Measurements from ENCODE around the gene LDLR.
"Not testable (repeated sequence)": the region's sequence is repeated elsewhere in the genome, so short reads cannot be mapped to it uniquely, and the experiment has no call there.

The LDLR gene

DNA sequence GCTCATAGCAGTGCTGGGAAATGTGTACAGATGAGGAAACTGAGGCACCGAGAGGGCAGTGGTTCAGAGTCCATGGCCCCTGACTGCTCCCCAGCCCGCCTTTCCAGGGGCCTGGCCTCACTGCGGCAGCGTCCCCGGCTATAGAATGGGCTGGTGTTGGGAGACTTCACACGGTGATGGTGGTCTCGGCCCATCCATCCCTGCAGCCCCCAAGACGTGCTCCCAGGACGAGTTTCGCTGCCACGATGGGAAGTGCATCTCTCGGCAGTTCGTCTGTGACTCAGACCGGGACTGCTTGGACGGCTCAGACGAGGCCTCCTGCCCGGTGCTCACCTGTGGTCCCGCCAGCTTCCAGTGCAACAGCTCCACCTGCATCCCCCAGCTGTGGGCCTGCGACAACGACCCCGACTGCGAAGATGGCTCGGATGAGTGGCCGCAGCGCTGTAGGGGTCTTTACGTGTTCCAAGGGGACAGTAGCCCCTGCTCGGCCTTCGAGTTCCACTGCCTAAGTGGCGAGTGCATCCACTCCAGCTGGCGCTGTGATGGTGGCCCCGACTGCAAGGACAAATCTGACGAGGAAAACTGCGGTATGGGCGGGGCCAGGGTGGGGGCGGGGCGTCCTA, 15.9 kb downstream of the LDLR start:
- no peak for DNase-seq (ENCODE audit: low spot score)

DNA sequence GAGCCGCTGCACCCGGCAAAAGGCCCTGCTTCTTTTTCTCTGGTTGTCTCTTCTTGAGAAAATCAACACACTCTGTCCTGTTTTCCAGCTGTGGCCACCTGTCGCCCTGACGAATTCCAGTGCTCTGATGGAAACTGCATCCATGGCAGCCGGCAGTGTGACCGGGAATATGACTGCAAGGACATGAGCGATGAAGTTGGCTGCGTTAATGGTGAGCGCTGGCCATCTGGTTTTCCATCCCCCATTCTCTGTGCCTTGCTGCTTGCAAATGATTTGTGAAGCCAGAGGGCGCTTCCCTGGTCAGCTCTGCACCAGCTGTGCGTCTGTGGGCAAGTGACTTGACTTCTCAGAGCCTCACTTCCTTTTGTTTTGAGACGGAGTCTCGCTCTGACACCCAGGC, 17.2 kb downstream of the LDLR start:
- DNase-seq (ENCODE audit: low spot score): no peak

DNA sequence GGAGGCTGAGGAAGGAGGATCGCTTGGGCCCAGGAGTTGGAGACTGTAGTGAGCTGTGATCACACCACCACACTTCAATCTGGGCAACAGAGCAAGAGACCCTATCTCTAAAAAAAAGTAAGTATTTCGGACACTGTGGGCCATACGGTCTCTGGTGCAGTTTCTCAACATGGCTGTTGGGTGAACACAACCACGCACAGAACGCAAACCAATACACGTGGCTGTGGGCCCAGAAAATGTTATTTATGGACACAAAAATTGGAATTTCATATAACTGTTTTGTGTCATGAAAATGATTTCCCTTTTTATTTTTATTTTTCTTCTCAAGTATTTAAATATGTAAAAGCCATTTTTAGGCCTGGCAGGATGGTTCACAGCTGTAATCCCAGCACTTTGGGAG, 19.5 kb downstream of the LDLR start:
- no peak for DNase-seq (ENCODE audit: low spot score)

DNA sequence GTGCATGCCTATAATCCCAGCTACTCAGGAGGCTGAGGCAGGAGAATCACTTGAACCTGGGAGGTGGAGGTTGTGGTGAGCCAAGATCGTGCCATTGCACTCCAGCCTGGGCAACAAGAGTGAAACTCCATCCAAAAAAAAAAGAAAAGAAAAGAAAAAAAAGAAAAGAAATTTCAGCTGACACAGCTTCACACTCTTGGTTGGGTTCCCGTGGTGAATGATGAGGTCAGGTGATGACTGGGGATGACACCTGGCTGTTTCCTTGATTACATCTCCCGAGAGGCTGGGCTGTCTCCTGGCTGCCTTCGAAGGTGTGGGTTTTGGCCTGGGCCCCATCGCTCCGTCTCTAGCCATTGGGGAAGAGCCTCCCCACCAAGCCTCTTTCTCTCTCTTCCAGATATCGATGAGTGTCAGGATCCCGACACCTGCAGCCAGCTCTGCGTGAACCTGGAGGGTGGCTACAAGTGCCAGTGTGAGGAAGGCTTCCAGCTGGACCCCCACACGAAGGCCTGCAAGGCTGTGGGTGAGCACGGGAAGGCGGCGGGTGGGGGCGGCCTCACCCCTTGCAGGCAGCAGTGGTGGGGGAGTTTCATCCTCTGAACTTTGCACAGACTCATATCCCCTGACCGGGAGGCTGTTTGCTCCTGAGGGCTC, 22.0 kb downstream of the LDLR start:
- no peak for DNase-seq (ENCODE audit: low spot score)

DNA sequence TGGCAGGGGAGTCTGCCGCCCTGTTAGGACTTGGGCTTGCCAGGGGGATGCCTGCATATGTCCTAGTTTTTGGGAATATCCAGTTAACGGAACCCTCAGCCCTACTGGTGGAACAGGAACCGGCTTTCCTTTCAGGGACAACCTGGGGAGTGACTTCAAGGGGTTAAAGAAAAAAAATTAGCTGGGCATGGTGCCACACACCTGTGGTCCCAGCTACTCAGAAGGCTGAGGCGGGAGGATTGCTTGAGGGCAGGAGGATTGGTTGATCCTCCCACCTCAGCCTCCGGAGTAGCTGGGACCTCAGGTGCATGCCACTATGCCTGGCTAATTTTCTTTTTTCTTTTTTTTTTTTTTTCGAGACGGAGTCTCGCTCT, 22.5 kb downstream of the LDLR start:
- DNase-seq (ENCODE audit: low spot score): no peak

DNA sequence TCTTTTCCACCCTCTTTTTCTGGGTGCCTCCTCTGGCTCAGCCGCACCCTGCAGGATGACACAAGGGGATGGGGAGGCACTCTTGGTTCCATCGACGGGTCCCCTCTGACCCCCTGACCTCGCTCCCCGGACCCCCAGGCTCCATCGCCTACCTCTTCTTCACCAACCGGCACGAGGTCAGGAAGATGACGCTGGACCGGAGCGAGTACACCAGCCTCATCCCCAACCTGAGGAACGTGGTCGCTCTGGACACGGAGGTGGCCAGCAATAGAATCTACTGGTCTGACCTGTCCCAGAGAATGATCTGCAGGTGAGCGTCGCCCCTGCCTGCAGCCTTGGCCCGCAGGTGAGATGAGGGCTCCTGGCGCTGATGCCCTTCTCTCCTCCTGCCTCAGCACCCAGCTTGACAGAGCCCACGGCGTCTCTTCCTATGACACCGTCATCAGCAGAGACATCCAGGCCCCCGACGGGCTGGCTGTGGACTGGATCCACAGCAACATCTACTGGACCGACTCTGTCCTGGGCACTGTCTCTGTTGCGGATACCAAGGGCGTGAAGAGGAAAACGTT, 24.0 kb downstream of the LDLR start:
- DNase-seq (ENCODE audit: low spot score): no peak

DNA sequence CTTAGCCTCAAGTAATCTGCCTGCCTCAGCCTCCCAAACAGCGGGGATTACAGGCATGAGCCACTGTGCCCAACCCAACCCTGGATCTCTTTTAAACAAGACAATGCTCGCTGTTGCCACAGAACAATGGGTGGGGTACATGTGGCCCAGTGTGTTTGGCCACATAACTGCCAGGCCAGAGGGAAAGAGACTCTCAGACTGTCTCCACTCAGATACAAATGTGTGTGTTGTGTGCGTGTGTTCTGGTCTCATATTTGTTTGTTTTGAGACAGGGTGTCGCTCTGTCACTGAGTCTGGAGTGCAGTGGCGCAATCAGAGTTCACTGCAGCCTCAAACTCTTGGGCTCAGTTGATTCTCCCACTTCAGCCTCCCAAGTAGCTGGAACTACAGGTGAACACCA, 25.8 kb downstream of the LDLR start:
- no peak for DNase-seq (ENCODE audit: low spot score)

DNA sequence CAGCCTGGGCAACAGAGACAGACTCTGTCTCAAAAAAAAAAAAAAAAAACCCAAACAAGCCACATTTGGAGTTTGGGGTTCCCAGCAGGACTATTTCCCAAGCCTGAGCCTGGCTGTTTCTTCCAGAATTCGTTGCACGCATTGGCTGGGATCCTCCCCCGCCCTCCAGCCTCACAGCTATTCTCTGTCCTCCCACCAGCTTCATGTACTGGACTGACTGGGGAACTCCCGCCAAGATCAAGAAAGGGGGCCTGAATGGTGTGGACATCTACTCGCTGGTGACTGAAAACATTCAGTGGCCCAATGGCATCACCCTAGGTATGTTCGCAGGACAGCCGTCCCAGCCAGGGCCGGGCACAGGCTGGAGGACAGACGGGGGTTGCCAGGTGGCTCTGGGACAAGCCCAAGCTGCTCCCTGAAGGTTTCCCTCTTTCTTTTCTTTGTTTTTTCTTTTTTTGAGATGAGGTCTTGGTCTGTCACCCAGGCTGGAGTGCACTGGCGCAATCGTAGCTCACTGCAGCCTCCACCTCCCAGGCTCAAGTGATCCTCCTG, 26.7 kb downstream of the LDLR start:
- no peak for DNase-seq (ENCODE audit: low spot score)

DNA sequence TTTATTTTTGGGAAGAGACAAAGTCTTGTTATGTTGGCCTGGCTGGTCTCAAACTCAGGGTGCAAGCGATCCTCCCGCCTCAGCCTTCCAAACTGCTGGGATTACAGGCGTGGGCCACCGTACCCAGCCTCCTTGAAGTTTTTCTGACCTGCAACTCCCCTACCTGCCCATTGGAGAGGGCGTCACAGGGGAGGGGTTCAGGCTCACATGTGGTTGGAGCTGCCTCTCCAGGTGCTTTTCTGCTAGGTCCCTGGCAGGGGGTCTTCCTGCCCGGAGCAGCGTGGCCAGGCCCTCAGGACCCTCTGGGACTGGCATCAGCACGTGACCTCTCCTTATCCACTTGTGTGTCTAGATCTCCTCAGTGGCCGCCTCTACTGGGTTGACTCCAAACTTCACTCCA, 27.2 kb downstream of the LDLR start:
- no peak for DNase-seq (ENCODE audit: low spot score)

DNA sequence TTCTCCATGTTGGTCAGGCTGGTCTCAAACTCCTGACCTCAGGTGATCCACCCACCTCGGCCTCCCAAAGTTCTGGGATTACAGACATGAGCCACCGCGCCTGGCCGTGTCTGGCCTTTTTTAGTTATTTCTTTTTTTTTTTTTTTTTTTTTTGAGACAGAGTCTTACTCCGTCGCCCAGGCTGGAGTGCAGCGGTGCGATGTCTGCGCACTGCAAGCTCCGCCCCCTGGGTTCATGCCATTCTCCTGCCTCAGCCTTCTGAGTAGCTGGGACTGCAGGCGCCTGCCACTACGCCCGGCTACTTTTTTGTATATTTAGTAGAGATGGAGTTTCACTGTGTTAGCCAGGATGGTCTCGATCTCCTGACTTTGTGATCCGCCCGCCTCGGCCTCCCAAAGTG, 32.7 kb downstream of the LDLR start:
- DNase-seq (ENCODE audit: low spot score): not testable (repeated sequence)

DNA sequence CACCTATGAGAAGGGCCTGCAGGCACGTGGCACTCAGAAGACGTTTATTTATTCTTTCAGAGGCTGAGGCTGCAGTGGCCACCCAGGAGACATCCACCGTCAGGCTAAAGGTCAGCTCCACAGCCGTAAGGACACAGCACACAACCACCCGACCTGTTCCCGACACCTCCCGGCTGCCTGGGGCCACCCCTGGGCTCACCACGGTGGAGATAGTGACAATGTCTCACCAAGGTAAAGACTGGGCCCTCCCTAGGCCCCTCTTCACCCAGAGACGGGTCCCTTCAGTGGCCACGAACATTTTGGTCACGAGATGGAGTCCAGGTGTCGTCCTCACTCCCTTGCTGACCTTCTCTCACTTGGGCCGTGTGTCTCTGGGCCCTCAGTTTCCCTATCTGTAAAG, 33.9 kb downstream of the LDLR start:
- no peak for DNase-seq (ENCODE audit: low spot score)

DNA sequence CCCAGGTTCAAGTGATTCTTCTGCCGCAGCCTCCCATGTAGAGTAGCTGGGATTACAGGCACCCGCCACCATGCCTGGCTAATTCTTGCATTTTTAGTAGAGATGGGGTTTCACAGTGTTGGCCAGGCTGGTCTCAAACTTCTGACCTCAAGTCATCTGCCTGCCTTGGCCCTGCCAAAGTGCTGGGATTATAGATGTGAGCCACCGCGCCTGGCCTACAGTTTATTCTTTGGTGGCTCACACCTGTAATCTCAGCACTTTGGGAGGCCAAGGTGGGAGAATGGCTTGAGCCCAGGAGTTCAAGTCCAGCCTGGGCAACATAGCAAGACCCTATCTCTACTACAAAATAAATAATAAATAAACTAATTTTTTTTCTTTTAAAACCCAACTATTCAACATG, 34.9 kb downstream of the LDLR start:
- not testable (repeated sequence) for DNase-seq (ENCODE audit: low spot score)

DNA sequence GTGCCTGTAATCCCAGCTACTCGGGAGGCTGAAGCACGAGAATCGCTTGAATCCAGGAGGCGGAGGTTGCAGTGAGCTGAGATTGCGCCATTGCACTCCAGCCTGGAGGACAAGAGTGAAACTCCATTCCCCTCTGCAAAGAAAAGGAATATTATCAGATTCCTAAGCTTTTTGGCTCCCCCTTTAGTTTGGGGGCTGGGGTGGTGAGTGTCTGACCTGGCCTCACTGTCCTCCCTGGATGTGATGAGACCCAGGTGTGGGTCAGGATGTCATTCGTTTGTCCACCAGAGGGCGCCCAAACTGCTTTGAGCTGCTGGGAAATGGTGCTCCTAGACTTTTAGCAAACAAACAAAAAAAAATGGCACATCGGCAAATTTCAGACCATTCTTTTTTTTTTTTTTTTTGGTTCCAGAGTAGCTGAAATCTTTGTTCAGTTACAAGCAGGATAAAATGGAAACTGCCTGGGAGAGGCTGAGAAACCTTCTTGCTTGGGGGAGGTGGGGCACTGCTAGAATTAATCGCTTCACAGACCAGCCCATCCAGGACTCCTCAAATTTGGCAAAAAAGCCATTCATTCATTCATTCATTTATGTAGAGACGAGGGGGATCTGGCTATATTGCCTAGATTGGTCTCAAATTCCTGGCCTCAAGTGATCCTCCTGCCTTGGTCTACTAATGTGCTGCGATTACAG, 36.9 kb downstream of the LDLR start:
- DNase-seq (ENCODE audit: low spot score): peak; percentile 88

DNA sequence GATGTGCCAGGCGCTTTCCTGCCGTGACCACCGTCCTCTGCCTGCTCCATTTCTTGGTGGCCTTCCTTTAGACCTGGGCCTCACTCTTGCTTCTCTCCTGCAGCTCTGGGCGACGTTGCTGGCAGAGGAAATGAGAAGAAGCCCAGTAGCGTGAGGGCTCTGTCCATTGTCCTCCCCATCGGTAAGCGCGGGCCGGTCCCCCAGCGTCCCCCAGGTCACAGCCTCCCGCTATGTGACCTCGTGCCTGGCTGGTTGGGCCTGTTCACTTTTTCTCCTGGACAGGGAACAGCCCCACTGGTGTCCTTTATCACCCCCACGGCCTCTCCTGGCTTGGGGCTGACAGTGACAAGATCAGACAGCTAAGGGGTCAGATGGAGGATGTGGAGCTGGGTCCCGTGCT, 38.6 kb downstream of the LDLR start:
- no peak for DNase-seq (ENCODE audit: low spot score)

DNA sequence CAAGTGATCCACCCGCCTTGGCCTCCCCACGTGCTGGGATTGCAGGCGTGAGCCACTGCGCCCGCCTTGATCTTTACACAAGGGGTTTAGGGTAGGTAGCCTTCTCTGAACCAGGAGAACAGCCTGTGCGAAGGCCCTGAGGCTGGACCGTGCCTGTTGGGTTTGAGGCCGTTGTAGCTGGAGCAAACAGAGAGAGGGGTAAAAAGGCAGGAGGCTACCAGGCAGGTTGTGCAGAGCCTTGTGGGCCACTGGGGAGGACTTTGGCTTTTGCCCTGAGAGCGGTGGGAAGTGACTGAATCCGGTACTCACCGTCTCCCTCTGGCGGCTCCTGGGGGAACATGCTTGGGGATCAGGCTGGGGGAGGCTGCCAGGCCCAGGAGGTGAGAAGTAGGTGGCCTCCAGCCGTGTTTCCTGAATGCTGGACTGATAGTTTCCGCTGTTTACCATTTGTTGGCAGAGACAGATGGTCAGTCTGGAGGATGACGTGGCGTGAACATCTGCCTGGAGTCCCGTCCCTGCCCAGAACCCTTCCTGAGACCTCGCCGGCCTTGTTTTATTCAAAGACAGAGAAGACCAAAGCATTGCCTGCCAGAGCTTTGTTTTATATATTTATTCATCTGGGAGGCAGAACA, 41.7 kb downstream of the LDLR start:
- DNase-seq (ENCODE audit: low spot score): peak; percentile 89

DNA sequence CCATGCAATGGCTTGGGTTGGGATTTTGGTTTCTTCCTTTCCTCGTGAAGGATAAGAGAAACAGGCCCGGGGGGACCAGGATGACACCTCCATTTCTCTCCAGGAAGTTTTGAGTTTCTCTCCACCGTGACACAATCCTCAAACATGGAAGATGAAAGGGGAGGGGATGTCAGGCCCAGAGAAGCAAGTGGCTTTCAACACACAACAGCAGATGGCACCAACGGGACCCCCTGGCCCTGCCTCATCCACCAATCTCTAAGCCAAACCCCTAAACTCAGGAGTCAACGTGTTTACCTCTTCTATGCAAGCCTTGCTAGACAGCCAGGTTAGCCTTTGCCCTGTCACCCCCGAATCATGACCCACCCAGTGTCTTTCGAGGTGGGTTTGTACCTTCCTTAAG, 42.2 kb downstream of the LDLR start:
- no peak for DNase-seq (ENCODE audit: low spot score)

DNA sequence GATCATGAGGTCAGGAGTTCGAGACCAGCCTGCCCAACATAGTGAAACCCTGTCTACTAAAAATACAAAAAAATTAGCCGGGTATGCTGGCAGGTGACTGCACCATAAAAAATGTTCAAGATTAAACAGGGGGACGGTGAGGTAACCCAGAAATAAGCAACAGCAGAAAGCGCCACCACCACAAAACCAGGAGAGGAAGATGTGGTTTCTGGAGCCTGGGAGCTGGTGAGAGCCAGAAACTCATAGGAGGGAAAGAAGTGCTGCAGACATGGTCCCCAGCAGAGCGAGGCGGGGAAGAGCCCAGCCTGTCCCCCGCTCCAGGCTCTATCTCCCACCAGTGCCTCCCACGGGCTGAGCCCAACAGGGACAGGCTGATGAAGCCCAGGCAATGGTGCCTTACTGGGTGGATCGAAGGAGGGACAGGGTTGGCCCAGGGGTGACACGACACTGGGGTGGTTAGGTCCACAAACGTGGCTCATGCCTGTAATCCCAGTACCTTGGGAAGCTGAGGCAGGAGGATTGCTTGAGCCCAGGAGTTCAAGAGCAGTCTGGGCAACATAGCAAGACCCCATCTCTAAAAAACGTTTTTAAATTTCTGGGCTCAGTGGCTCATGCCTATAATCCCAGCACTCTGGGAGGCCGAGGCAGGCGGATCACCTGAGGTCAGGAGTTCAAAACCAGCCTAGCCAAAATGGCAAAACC, 47.3 kb downstream of the LDLR start:
- no peak for DNase-seq (ENCODE audit: low spot score)

DNA sequence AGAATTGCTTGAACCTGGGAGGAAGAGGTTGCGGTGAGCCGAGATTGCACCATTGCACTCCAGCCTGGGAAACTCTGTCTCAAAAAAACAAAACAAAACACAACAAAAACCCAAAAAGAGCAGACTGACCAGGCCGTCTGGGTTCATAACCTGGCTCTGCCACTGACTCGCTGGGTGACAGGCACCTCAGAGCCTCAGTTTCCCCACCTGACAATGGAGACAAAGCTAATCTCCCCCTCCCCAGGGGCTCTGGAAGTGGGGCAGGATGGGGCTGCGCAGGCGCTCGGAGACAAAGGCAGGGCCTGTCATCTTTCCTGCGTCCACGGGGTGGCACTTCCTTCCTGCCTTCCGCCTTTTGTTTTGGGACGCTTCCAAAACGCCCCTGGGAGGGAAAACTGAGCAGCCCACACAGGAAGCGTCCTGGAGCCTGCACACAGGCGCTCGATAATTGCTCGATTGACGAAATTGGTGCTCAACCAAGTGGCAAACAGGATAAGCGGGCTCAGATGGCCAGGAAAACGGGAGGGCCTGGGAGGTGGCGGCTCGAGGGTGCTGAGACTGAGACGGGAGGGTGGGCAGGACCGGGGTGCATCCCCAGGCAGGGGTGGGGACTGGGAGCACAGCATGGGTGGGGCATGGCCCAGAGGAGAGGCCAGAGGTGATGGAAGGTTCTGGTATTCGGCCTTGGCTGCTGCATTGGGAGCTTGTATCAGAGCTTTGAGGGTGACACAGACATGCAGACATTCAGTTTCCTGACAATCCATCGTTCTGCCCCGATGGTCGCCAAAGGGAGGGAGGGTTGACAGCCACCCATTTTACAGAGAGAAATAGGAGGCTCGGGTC, 48.5 kb downstream of the LDLR start:
- peak; percentile 91 for DNase-seq (ENCODE audit: low spot score)

DNA sequence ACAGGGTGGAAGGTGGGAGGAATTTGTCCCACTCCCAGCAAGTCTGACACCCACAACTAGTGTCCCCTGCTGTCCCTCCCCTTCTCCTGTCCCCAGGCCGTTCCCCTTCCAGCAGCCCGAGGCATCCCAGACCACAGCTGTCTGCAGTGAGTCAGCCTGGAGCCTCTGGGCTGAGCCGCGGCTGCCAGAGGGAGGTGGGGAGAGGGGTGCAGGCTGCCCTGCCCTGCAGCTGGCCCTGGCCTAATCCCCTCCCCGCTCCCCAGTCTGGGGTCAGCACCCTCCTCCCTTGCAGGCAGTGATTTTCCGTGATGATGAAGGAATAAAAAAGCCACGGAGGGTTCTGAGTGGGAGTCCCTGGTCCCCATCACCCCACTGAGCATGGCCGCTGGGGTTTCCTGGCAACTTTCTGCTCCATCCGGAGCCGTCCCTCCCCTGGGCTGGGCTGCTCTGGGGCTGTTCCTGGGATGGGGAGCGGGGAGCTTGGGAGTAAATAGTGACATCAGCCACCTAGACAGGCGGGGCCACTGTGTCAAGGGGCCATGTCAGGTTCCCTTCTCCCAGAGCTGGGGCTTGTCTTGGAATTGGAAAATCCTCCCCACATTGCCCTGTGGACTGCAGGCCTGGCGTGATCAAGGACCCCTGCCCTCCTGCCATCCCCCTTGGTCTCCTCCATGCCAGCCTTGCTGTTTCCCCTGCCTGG, 49.5 kb downstream of the LDLR start:
- peak; percentile 48 for DNase-seq (ENCODE audit: low spot score)

DNA sequence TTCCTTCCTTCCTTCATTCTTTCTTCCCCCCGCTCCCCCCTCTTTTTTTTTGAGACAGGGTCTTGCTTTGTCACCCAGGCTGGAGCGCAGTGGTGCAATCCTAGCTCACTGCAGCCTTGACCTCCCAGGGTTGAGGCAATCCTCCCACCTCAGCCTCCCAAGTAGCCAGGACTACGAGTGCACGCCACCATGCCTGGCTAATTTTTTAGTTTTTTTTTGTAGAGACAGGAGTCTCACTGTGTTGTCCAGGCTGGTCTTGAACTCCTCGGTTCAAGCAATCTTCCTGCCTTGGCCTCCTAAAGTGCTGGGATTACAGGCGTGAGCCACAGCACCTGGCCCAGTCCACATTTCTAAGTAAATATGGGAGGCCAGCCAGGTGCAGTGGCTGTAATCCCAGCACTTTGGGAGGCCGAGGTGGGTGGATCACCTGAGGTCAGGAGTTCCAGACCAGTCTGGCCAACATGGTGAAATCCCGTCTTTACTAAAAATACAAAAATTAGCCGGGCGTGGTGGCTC, 50.8 kb downstream of the LDLR start:
- DNase-seq (ENCODE audit: low spot score): not testable (repeated sequence)
